ENCODE results near the gene RYR2. TPM values are rescaled to one million over a fixed set of nuclear protein-coding genes. Genes with fewer than 3 reads are reported as not detected.
A peak's percentile ranks its signal among the peaks of the same experiment; 100 is the strongest.

RYR2 gene
- total RNA-seq, 6 donors from 2014 or later = 1.8 to 23.0 (median 3.7) TPM

DNA sequence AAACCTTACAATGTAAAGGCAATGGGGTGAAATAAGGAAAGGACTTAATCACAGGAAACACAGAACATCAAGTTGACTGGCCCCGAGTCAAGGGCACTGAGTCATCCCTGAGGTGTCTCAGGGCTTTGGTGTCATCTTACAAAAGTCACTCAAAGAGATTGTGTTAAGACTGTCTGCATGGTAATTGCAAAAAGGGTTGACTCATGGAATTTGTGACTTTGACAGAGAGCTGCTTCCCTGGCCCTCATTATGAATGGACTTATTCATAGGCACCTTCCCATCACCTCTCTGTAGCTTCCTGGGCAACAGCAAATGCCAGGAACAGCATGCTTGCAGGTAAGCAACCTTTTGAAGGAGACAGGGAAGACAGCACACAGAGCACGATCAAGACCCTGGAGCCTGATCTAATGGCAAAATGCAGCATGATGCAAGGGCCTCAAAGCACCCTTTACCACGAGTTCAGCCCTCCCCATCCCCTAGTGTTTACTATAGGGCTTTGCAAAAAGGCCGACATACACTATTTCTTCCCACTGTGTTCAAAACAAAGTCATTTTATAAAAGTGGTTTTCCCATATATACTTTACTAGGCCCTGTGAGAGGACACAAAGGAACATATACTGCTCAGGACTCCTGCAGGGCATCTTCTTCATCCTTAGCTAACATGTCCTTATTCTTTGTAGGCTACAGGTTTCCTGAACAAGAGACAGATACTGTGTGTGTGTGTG is 831.7 kb downstream of the RYR2 start:
- TF ChIP-seq EP300 (IDR thresholded peaks at IDR 0.05) = no peak
- TF ChIP-seq, protein P1, sequence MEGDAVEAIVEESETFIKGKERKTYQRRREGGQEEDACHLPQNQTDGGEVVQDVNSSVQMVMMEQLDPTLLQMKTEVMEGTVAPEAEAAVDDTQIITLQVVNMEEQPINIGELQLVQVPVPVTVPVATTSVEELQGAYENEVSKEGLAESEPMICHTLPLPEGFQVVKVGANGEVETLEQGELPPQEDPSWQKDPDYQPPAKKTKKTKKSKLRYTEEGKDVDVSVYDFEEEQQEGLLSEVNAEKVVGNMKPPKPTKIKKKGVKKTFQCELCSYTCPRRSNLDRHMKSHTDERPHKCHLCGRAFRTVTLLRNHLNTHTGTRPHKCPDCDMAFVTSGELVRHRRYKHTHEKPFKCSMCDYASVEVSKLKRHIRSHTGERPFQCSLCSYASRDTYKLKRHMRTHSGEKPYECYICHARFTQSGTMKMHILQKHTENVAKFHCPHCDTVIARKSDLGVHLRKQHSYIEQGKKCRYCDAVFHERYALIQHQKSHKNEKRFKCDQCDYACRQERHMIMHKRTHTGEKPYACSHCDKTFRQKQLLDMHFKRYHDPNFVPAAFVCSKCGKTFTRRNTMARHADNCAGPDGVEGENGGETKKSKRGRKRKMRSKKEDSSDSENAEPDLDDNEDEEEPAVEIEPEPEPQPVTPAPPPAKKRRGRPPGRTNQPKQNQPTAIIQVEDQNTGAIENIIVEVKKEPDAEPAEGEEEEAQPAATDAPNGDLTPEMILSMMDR (IDR thresholded peaks at IDR 0.05) = no peak
- no peak for TF ChIP-seq POLR2A (IDR thresholded peaks at IDR 0.05)
- no peak for TF ChIP-seq POLR2AphosphoS5 (IDR thresholded peaks at IDR 0.05)
- H3K4me3 ChIP-seq = no peak overlapping the region
- no peaks in the 10 kb centered on the region for H3K9me3 ChIP-seq
- no peak overlapping the region for H3K27ac ChIP-seq
- 57 to 58% methylated on average over 3 to 4 of the region's 4 CpGs for WGBS, 2 donors
- no peaks in the 10 kb centered on the region for H3K4me1 ChIP-seq
- H3K36me3 ChIP-seq = no peaks in the 10 kb centered on the region
- ATAC-seq (ENCODE audit: low FRiP score in 2 of 2) (peak in 1 of 2 donors; percentile 26), DNase-seq (no peak)
- no peaks in the 10 kb centered on the region for H3K27me3 ChIP-seq

DNA sequence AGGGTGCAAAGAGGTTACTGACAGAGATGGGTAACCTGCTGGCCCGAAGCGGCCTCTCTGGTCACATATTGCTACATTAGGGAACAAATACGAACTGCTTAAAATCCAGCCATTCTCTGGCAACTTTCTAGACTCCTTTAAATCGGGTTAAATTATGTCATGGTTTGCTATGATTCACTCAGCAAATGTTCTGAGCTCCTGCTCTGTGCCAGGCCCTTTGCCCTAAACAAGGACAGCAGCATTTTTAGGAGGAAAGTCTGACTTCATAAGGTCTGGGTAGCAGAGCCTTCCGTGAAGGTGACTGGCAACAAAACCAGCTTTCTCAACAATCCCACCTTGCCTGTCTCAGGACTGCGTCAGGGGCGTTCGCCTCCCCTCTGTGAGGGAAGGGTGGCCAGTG is 833.3 kb downstream of the RYR2 start:
- no peaks in the 10 kb centered on the region for H3K4me1 ChIP-seq
- TF ChIP-seq, protein P1 (IDR thresholded peaks at IDR 0.05) = no peak
- TF ChIP-seq POLR2AphosphoS5 (IDR thresholded peaks at IDR 0.05) (no peak), EP300 (IDR thresholded peaks at IDR 0.05) (no peak)
- no peak for ATAC-seq (ENCODE audit: low FRiP score in 2 of 2)
- H3K36me3 ChIP-seq = no peaks in the 10 kb centered on the region
- H3K4me3 ChIP-seq = no peak overlapping the region
- no peaks in the 10 kb centered on the region for H3K9me3 ChIP-seq
- no peak overlapping the region for H3K27ac ChIP-seq
- WGBS, 2 donors = 88 to 89% methylated on average over 8 of the region's 8 CpGs
- no peaks in the 10 kb centered on the region for H3K27me3 ChIP-seq
- DNase-seq = no peak

DNA sequence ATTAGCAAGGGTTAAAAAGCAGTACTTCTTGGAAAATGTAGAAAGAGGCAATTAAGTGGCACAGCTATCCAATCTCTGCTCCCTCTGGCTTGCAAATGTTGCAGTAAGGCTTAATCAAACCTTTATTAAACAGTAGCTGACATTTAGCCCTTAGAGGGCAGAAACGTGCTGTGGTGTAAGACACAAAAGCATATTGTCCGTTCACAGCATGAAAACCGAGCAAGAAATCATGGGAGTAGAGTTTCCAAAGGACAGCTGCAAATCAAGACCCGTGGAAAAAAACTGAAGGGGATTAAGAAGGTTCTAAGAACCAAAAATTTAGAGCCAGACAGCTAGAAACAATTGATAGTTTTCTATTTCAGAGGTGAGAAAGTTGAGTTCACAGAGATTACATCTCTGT is 835.6 kb downstream of the RYR2 start:
- WGBS, 2 donors = 43 to 50% methylated on average over 4 of the region's 4 CpGs
- ATAC-seq (ENCODE audit: low FRiP score in 2 of 2) (no peak), DNase-seq (no peak)
- no peak overlapping the region for H3K4me3 ChIP-seq
- H3K36me3 ChIP-seq = no peaks in the 10 kb centered on the region
- TF ChIP-seq, protein P1 (IDR thresholded peaks at IDR 0.05) = no peak
- TF ChIP-seq POLR2AphosphoS5 (IDR thresholded peaks at IDR 0.05) = no peak
- no peak for TF ChIP-seq POLR2A (IDR thresholded peaks at IDR 0.05)
- no peak for TF ChIP-seq EP300 (IDR thresholded peaks at IDR 0.05)
- no peaks in the 10 kb centered on the region for H3K27me3 ChIP-seq
- H3K27ac ChIP-seq = no peak overlapping the region
- H3K4me1 ChIP-seq = no peaks in the 10 kb centered on the region
- H3K9me3 ChIP-seq = no peaks in the 10 kb centered on the region

DNA sequence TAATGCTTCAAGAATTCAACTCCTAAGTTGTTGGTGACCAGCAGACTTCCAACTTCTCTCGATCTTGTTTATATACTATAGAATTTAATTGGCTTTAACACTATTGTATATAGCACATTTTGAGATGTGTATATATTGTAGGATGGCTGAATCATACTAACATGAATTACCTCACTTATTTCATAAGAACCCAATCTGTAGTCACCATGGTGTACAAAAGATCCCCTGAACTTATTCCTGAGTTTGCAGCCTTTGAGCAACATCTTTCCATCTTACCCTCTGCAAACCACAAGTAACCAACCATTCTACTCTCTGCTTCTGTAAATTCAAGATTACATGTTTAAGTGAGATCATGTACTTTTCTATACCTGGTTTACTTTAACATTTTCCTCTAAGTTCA is 836.4 kb downstream of the RYR2 start:
- no peaks in the 10 kb centered on the region for H3K4me1 ChIP-seq
- no peaks in the 10 kb centered on the region for H3K9me3 ChIP-seq
- ATAC-seq (ENCODE audit: low FRiP score in 2 of 2) = no peak
- WGBS, 2 donors = 81 to 82% methylated on average over 1 of the region's 1 CpG
- TF ChIP-seq, protein P1 (IDR thresholded peaks at IDR 0.05) = no peak
- no peak for TF ChIP-seq POLR2A (IDR thresholded peaks at IDR 0.05)
- no peaks in the 10 kb centered on the region for H3K36me3 ChIP-seq
- DNase-seq = no peak
- H3K4me3 ChIP-seq = no peak overlapping the region
- no peaks in the 10 kb centered on the region for H3K27me3 ChIP-seq
- no peak overlapping the region for H3K27ac ChIP-seq

DNA sequence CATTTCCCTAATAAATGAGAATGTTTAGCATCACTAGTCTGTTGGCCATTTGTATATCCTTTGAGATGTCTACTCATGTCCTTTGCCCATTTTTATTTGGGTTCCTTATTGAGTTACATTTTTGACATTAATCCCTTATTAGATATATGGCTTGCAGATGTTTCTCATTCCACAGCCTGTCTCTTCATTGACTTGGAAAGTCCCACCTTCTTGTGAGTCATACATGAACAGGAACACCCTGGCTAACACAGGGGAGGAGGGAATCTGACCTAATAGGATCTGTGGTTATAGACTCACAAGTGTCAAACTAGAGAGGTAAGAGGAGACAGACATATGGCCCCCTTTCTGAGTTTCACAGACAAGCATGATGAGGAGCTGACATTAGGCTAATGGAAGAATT is 837.2 kb downstream of the RYR2 start:
- no peaks in the 10 kb centered on the region for H3K4me1 ChIP-seq
- DNase-seq (no peak), ATAC-seq (ENCODE audit: low FRiP score in 2 of 2) (peak in 1 of 2 donors; percentile 73)
- H3K4me3 ChIP-seq = no peak overlapping the region
- H3K9me3 ChIP-seq = no peaks in the 10 kb centered on the region
- H3K27me3 ChIP-seq = no peaks in the 10 kb centered on the region
- no peaks in the 10 kb centered on the region for H3K36me3 ChIP-seq
- TF ChIP-seq, protein P1 (IDR thresholded peaks at IDR 0.05) = no peak
- TF ChIP-seq EP300 (IDR thresholded peaks at IDR 0.05) (no peak), POLR2A (IDR thresholded peaks at IDR 0.05) (no peak), POLR2AphosphoS5 (IDR thresholded peaks at IDR 0.05) (no peak)
- H3K27ac ChIP-seq = no peak overlapping the region
